DMS 273 treated with DMSO at 0.1 percent for 48 hours (cell line): ENCODE measurements around the gene AK8.
"Not testable (repeated sequence)": the region's sequence is repeated elsewhere in the genome, so short reads cannot be mapped to it uniquely, and the experiment has no call there.

Source experiments
- DNase-seq: peaks from one replicate; lab custom pipeline; 2025; lab: John Stamatoyannopoulos, UW

Gene AK8

DNA sequence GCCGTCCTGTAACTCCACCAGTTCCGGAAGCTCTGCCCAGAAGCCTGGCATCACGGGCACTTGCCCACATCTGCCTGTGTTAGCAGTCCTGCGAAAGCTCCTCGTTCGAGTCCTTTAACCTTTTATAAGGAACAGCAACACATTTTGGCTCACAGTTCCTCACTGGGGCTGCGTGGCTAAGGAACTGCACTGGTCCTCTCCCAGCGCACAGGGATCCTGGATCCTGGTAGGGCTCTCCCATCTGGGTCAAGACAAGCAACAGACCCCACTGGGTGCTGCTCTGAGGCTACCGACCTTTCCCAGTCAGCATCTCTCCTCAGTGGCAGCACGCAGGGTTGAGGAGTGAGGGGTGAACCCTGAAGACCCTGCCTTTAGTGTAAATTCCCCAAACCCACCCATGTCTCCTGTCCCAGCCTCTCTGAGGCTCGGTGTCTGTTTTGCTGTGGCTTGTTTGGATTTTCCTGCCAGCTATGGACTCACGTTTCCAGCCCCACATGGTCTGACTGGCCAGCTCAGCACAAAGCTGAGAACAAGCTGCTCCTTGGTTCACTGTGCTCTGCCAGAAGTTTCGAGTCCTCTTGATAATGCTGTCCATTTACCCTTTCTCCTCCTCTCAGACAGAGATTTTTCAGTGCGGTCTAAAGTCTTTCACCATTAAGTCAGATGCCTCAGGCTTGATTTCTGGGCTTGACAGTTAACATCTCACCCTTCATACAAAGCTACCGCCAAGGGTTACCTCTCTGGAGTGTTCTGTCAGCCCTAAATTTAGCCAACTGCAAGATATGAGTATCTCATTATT is 80.0 kb downstream of the AK8 start:
- DNase-seq: no peak

DNA sequence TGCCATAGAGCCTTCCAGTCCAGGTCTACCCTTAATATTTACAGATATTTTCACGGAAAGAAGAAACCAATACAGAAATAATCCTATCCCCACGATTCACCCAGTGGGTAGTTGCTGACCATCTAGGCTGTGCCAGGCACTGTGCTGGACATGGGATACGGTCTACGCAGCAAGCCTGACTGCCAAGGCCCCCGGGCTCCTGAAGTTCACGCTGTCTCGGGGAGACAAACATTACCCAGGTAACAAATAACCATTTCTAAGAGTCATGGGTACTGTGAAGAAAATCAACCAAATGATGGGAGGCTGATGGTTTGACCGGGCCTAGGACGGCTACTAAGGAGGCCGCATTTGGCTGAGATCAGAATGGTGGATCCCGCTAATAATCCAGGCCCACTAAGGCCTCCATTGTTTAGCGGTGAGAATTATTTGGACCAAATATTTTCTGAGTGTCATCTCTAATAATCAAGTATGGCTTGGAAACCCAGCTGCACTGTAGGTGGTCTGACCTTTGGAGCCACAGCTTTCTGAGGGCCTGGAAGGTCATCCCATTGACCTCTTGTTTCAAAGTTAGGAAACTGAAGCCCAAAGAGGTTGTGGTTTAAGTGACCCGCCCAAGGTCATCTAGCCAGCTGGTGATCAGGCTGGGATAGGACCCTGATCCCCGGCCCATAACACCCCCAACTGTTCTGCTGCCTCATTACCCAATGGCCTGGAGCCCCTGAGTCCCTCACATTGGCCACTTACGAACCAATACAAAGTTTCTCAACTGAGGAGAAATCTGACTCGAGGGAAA is 82.4 kb downstream of the AK8 start:
- no peak for DNase-seq

DNA sequence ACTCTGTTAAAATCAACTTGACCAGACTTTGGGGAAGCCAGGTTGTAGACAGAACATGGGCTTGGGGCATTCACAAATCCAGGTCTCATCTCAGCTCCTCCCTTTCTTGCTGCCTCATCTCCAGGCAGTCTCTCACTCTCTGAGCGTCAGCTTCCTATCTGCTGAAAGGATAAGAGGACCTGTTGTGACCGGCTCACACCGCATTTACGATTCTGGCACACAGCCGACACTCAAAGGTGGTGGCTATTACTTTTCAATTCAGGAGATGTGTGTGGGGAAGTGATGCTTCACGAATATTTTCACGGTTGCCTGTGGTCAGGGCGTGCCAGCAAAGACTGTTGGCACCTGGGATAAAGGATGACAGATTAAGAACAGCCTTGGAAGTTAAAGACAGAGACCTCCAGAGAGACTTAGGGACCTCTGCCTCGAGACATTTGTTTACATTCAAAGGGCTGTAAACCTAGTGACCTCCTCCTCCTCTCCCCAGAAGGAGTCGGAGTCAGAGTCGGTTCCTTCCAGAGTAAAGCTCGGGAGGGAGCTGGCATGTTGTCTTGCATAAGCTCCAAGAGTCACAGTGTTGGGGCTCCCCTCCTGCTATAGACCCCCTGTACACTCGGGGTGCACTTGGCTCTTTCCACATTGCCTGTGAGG is 83.2 kb downstream of the AK8 start:
- DNase-seq: no peak

DNA sequence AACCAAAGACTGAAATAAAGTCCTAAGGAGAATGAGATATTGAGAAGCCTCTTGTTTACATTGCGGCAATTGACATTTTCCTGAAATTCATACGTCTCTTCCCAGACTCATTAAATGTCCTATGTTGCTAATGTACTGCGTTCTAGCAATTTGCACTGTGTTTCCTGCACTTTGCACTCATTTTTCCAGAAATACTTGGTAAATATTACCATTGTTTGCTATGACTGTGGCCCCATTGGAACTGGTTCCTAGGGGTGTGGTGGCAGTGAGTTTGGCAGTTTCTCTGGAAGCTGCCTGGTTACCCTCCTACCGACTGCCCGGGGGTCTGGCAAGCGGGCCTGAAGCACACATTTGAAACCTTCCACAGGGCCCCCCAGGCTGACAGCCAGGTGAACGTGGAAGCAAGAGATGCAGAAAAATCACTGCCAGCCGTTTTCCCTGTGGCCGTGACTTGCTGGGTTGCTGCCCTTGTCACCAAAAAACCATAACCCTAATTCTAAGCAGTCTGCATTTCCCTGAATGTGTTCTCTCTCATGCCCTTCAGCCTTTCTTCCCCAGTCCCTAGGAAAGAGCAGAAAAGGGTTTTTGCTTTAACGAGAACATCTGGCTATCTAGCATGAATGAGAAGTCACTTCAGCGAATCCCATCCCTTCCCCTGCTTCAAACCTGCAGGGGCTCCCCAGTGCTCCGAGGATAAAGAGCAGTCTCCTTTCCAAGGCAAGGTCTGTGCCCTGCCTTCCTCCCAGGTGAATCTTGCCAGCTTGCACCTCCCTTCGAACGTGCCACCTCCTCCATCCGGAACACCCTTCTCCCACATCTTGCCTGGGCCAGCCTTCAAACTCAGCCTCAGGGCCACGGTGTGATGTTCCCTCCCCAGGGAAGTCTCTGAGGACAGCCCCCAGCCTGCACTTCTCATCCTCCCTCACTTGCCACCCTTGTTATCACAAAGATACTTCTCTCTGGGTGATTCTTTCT is 84.2 kb downstream of the AK8 start:
- no peak for DNase-seq

DNA sequence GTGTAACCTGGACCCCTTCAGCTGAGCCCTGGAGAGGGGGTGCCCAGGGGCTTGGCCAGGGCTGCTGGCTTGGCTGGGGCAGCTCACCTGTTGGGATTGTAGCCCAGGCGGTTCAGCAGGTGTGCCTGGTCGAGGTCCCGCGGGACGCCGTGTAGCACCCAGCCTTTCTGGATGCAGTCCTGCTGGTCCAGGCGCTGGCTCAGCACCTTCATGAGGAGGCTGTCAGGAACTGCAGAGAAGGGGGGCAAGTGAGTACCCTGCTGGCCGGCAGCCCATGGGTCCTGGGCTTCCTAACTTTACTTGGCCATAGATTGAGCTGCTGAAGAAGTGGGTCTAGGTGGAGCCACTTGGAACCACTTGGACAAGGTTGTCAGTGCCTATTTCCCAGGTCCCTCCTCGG is 85.5 kb downstream of the AK8 start:
- no peak for DNase-seq

DNA sequence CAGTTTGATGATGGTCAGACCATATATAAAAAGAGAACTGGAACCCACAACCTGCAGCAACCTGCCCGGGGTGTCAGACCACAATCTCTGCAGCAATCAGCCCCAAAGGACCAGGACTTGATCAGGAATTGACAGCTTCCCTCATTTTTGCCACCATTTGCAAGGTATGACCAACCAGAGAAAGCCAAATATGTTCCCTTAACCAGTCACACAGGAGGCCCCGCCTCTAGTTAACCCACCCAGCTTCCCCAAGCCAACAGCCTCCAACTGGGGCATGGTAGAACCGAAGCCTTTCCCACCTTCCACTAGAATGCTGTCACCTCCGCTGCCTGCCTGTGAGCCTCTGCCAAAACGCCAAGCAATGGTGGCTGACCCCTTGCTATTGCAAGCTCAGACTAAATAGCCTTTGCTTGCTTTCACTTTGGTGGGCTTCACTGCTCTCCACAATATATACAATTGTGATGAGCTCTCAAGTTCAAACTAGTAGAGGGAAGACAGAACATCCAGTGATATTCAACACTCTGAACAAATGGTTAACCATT is 86.3 kb downstream of the AK8 start:
- DNase-seq: no peak

DNA sequence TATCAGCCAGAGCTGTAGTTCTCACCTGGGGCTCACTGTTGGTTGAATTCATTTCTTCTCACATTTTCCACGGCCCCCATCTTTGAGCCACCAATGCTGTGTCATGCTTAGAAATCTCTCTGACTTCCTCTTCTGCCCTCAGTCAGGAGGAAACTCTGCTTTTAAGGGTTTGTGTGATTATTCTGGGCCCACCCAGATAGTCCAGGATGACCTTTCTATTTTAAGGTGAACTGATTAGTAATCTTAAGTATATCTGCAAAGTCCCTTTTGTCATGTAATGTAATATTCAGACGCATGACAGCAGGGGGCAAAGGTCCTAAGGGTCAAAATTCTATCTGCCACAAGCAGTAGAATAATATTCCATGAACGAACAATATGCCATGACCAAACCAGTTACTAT is 88.4 kb downstream of the AK8 start:
- no peak for DNase-seq

DNA sequence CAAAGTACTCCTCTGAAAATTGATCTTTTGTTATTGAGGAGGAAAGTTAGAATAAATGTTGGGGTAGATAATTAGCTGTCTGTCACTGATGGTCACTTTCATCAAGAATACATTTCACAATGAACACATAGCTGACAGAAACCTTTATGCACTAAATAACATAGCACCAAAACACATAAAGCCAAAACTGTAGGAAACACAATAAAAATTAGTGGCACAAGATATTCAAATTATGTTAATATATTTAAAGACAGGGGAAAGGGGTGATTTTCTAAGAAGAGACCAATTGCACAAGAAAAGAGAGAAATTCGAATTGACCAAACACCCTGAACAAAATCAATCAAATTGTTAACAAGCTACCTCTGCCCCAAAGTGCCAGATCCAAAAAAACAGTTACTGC is 89.7 kb downstream of the AK8 start:
- DNase-seq: no peak

DNA sequence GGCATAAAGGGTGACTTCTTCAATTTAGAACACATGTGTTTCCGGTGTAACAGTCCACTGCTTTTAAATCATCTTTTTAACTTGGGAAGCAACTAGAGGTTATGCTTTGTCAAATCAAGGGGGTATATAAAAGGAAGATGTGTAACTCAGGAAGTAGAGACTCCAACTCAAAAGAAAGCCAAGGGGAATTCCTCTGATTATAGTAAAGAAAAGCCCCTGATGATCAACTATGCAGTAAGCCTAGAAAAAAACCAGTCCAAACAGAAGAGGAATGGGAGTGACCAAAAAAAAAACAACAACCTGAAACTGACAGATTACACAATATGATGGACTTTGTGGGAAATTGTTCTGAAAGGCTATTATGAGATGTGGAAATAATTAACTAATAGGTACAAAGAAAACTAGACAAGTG is 90.3 kb downstream of the AK8 start:
- no peak for DNase-seq

DNA sequence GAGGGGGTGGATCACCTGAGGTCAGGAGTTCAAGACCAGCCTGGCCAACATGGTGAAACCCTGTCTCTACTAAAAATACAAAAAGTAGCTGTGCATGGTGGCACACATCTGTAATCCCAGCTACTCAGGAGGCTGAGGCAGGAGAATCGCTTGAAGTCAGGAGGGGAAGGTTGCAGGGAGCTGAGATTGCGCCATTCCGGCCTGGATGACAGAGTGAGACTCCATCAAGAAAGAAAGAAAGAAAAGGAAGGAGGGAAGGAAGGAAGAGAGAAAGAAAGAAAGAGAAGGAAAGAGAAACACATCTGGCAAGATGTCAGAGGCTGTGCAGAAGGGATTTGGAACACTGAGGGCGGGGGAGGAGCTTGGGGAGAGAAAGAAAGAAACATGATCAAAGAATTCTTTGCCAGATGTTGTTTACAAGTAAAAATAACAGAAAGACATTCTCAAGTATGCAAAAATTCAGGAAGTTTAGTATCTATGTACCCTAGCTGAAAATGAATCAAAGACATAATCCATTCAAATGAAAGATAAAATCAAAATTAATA is 93.7 kb downstream of the AK8 start:
- no peak for DNase-seq

DNA sequence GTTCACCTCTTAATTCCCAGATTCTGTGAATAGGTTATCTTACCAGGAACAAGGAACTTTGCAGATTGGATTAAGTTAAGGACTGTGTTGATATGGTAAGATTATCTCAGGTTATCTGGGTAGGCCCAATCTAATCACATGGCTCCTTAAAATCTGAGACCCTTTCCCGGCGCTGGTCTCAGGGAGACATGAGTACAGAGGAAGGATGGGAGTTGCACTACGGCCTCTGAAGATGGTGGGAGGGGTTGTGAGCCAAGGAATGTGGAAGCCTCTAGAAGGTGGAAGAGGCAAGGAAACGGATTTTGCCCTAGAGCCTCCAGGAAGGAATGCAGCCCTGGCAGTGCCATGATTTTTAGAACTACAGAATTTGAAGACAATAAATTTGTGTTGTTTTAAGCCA is 95.1 kb downstream of the AK8 start:
- no peak for DNase-seq

DNA sequence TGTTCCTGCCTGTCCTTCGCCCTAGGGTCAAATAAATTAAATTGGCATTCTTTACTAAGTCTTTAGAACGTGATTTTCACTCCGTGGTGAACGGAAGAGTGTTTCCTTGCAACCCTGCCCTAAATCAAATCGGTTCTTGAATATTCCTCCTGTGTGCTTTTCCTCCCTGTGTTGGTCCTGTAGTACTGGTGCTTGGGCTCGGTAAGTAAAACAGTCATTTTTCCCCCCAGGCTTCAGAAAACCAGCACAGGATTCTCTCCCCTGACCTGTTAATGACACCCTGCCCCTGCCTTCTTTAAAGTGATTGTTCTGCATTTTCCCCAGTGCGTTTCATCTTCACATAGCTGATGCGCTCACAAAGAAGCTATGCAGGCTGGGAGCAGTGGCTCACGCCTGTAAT is 96.0 kb downstream of the AK8 start:
- DNase-seq: no peak

DNA sequence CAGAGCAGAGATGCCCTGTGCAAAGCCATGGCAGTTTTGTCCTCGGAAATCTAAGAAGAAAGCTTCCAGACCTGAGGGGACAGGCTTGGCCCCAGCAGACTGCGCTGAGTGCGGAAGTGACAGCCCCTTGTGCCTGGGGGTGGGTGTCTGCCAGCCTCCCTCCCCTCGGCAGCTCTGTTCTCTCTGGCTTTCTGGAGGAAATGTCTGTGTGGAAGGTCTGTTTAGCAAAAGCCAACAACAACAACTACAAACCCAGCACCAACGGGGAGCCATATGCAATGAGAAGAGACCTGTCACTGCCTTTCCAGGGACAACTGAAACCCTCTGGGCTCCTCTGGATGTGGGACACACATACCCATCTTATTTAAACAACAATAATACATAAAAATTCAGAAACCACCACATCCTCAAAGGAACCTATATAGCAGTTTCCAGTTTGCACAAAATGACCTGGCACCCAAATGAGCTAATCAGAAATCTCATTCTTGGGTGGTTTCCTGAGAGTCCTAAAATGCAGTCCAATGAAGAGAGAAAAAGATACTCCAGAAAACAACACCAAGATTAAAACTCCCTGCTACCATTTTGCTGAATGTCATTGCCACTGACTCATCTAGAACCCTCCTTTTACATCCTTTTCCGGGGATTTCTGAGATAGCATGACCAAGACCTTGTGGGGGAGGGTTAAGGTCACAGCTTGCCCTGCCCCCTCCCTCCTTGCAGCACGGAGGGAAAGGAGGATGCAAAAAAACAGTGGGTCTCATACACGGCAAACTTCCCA is 97.7 kb downstream of the AK8 start:
- no peak for DNase-seq

DNA sequence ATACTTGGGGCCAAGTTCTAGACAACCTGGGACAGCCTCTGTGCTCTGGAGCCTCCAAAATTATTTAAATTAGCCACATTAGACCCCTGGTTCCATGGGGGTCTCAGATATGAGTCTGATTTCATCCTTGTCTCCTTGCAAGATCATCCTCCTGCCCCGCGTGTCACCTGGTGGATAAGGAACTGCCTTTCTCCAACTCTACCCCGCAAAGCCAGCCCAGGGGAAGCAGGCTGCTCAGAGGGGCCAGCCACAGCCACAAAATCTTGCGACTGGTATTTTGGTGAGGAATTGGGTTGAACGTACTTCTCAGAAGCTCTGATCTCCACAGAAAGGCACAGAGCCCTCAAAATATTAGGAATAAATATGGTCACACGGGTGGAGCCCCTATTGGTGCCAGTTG is 101.2 kb downstream of the AK8 start:
- no peak for DNase-seq

DNA sequence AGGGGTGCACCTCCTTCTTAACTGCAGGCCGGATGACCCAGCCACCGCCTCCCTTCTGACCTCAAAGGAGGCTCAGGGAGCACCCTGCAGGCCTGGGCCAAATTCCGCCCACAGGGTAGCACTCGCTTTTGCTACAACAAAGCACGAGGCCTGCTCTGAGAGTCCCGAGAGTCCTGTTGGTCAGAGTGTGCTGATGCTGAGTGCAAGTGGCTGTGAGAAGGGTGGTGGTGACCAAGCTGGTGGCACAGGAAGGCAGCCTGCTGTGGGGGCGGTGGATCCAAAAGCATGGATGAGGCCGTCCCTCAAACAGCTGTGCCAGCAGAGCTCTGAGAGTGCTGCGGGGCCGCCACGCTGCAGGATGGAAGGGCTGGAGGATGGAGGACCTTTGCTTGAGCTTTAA is 101.8 kb downstream of the AK8 start:
- no peak for DNase-seq

DNA sequence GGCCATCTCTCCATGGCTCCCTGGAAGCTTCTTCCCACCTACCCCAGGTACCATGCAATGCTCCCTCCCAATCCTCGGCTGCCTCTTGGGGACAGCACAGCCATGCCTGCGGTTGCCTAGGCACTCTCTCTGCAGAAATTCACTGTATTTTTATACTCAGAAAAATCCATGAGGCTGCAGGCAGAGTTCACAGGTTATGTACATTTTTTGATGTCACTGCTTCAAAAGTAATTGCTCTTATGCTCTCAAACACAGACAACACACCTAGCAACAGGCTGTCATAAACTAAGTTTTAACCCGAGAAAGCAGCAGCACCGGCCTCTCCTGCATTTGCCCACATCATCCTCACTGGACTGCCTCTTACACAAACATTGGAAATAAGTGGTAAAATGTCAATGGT is 102.4 kb downstream of the AK8 start:
- DNase-seq: no peak

DNA sequence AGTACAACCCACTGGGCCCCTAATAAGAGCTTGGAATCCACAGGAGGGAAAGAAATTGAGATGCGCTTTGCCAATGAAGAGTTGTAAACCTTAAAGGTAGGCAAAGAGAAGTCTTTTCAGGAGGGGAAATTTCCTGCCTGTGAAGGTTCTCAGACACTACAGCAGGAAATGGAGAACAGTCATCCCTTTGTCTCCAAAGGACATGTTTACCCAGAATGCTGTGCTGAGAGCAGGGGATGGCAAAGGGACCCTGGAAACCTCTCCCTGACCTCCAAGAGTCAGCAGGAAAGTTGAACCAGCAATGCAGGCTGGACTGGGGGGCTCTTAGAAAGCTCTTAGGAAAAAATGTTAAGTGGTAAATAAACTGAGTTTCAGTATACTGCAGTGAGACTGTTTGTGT is 103.2 kb downstream of the AK8 start:
- no peak for DNase-seq

DNA sequence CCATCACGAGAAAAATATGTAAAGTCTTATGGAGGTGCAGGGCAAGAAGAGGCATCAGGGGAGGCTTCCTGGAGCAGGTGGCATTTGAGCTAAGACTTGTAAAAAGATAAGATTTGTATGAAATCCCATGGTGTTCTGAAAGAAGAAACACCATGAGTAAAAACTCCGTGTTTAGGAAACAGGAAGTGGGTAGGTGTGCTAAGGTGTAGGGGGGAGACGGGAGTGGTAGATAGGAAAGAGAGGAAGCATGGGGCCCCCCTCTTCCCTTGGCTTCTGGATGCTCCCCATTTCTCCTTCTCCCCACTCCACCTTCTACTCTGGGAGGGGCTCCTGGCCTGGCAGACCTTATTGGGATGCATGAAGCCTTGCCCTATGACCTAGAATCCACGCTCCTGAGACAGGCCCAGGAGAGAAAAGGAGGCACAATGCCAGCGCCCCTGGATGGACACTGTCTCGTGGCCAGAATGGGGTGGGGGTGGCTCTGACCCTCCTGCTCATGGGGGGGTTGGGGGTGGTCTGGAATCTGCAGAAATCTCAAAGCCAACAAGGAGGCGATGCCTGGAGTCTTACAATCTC is 104.2 kb downstream of the AK8 start:
- DNase-seq: no peak

DNA sequence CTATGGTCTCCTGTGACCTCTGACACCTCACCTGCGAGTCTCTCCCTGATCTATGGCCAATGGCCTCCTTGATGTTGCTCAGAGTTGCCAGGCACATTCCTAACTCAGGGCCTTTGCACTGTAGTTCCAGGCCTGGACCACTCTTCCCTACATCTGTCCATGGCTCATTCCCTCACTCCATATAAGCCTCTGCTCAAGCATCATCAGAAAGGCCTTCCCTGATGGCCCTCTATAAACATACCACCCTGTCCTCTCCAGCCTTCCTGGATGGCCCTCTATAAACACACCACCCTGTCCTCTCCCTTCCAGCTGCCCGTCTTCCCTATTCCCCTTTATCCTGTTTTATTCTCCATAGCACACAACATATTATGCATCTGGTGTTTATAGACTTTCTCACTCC is 105.0 kb downstream of the AK8 start:
- DNase-seq: no peak

DNA sequence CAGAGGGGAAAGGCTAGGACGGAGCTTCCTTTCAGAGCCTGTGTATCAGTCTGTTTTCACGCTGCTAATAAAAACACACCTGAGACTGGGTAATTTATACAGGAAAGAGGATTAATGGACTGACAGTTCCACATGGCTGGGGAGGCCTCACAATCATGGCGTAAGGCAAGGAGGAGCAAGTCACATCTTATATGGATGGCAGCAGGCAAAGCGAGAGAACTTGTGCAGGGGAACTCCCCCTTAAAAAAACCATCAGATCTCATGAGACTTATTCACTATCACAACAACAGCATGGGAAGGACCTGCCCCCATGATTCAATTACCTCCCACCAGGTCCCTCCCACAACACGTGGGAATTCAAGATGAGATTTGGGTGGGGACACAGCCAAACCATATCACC is 106.3 kb downstream of the AK8 start:
- DNase-seq: not testable (repeated sequence)
